ENCODE results near the gene ANKRD40CL. TPM values are rescaled to one million over a fixed set of nuclear protein-coding genes. Genes with fewer than 3 reads are reported as not detected.

The ANKRD40CL gene
- total RNA-seq, 3 donors from 2014 or later (not counting 1 experiment from before 2014, with no cell fraction given), result not detected

GRCh38 chr17:50765454-50766221, 1.7 kb downstream of the ANKRD40CL start:
- peaks cover 11 to 22% of the 10 kb centered on the region in 2 donors for H3K4me1 Mint-ChIP-seq
- Histone ChIP-seq H3K9me3 (ENCODE audit: control insufficient read depth, insufficient read depth, low read length) (no peaks in the 10 kb centered on the region), H3K4me3 (ENCODE audit: low read length) (no peak overlapping the region), H3K27me3 (ENCODE audit: control insufficient read depth, insufficient read depth, low read length) (no peaks in the 10 kb centered on the region), H3K27ac (ENCODE audit: low read length) (no peak overlapping the region), H3K4me1 (ENCODE audit: control insufficient read depth, insufficient read depth, low read length) (peaks cover 7% of the 10 kb centered on the region), H3K36me3 (ENCODE audit: control insufficient read depth, insufficient read depth, low read length) (no peaks in the 10 kb centered on the region)
- H3K36me3 Mint-ChIP-seq, result no peaks in the 10 kb centered on the region
- TF ChIP-seq CTCF (IDR thresholded peaks at IDR 0.05), result no peak
- DNase-seq (no peak), ATAC-seq (no peak)
- H3K4me3 Mint-ChIP-seq, result no peak overlapping the region
- WGBS (ENCODE audit: insufficient coverage), result 49% methylated on average over 9 of the region's 9 CpGs
- H3K9me3 Mint-ChIP-seq, result no peaks in the 10 kb centered on the region
- H3K27me3 Mint-ChIP-seq (ENCODE audit: low read depth in 2 of 2), result peaks cover 12 to 34% of the 10 kb centered on the region in 2 donors
- intact Hi-C loops (cut with micrococcal nuclease), result no loop called here
- peak overlapping the region in 1 of 2 donors; percentile 31 for H3K27ac Mint-ChIP-seq

GRCh38 chr17:50764734-50765149, 2.6 kb downstream of the ANKRD40CL start:
- no peaks in the 10 kb centered on the region for H3K36me3 Mint-ChIP-seq
- H3K4me1 ChIP-seq (ENCODE audit: control insufficient read depth, insufficient read depth, low read length), result peaks cover 7% of the 10 kb centered on the region
- no peaks in the 10 kb centered on the region for H3K36me3 ChIP-seq (ENCODE audit: control insufficient read depth, insufficient read depth, low read length)
- peaks cover 11 to 22% of the 10 kb centered on the region in 2 donors for H3K4me1 Mint-ChIP-seq
- no peaks in the 10 kb centered on the region for H3K9me3 ChIP-seq (ENCODE audit: control insufficient read depth, insufficient read depth, low read length)
- no peak overlapping the region for H3K4me3 ChIP-seq (ENCODE audit: low read length)
- H3K9me3 Mint-ChIP-seq, result no peaks in the 10 kb centered on the region
- WGBS (ENCODE audit: insufficient coverage), result 100% methylated on average over 1 of the region's 2 CpGs
- TF ChIP-seq CTCF (IDR thresholded peaks at IDR 0.05), result no peak
- no peak for ATAC-seq
- no peak overlapping the region for H3K27ac Mint-ChIP-seq
- H3K27me3 Mint-ChIP-seq (ENCODE audit: low read depth in 2 of 2), result peaks cover 12 to 34% of the 10 kb centered on the region in 2 donors
- H3K27me3 ChIP-seq (ENCODE audit: control insufficient read depth, insufficient read depth, low read length), result no peaks in the 10 kb centered on the region
- intact Hi-C loops (cut with micrococcal nuclease), result no loop called here
- DNase-seq, result no peak
- no peak overlapping the region for H3K27ac ChIP-seq (ENCODE audit: low read length)
- no peak overlapping the region for H3K4me3 Mint-ChIP-seq

DNA sequence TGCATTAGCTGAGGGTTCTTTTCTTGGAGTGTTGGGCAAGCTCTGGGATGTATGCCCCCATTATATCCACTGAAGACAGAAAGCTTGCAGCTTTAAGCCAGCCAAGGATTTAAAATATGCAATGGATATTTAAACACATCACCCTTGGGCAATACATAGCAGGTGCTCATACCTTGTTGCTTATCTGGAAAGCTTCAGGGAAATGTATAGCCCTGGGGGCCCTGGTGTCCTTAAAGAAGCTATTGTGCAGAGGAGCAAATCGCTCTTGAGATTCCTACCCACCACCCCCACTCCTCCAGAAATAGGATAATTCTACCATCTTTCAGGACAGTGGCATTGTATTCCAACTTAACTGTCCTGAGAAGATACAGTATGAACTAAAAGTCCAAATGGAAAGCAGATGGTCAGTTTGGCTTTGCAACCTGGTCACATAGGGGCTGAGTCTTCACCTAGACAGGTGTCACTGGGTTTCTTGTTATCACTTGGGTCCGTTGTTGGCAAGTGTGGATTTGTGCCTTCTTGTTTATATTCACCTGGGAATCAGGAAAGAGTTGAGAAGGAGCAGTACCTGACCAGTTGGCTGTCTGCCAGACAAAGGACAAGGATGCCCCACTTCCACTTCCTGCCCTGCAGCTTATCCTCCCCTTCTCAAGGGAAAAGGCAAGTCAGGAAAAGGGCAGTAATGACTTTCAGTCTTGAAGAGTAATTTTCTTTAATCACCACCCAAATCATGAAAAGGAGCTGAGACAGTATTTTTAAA, 3.4 kb downstream of the ANKRD40CL start:
- no peak for TF ChIP-seq CTCF (IDR thresholded peaks at IDR 0.05)
- no peak overlapping the region for H3K27ac Mint-ChIP-seq

More for the DNA sequence above, 3.4 kb downstream of the ANKRD40CL start:
- Histone ChIP-seq H3K9me3 (ENCODE audit: control insufficient read depth, insufficient read depth, low read length) (no peaks in the 10 kb centered on the region), H3K4me3 (ENCODE audit: low read length) (no peak overlapping the region), H3K4me1 (ENCODE audit: control insufficient read depth, insufficient read depth, low read length) (peaks cover 7% of the 10 kb centered on the region), H3K36me3 (ENCODE audit: control insufficient read depth, insufficient read depth, low read length) (no peaks in the 10 kb centered on the region), H3K27ac (ENCODE audit: low read length) (no peak overlapping the region), H3K27me3 (ENCODE audit: control insufficient read depth, insufficient read depth, low read length) (no peaks in the 10 kb centered on the region)
- DNase-seq, result peak in 1 of 2 donors; percentile 23
- ATAC-seq, result no peak
- no peaks in the 10 kb centered on the region for H3K9me3 Mint-ChIP-seq
- no peaks in the 10 kb centered on the region for H3K36me3 Mint-ChIP-seq
- WGBS (ENCODE audit: insufficient coverage), result 85% methylated on average over 2 of the region's 2 CpGs
- peaks cover 12 to 34% of the 10 kb centered on the region in 2 donors for H3K27me3 Mint-ChIP-seq (ENCODE audit: low read depth in 2 of 2)
- peaks cover 11 to 24% of the 10 kb centered on the region in 2 donors for H3K4me1 Mint-ChIP-seq
- intact Hi-C loops (cut with micrococcal nuclease), result no loop called here
- H3K4me3 Mint-ChIP-seq, result no peak overlapping the region
